GM18951 (cell line): ENCODE measurements around the gene ARPC5.

ENCODE experiments used
- POLR2A ChIP-seq: IDR thresholded peaks from 4 replicates; pipeline ENCODE4 v1.6.1; 2011; ENCODE audit warnings: mild to moderate bottlenecking; ENCODE audit not compliant: insufficient read length, insufficient read depth; ENCODE audit errors: extremely low read depth
- in situ Hi-C: fragments of 300-500 bp; cut with MboI; formaldehyde crosslinking; loops from one replicate; pipeline ENCODE4 v1.12.0; 2022; ENCODE audit warnings: low sequenced_read_pairs, mixed read lengths, inconsistent platforms; ENCODE audit not compliant: unreplicated experiment

The ARPC5 gene

DNA sequence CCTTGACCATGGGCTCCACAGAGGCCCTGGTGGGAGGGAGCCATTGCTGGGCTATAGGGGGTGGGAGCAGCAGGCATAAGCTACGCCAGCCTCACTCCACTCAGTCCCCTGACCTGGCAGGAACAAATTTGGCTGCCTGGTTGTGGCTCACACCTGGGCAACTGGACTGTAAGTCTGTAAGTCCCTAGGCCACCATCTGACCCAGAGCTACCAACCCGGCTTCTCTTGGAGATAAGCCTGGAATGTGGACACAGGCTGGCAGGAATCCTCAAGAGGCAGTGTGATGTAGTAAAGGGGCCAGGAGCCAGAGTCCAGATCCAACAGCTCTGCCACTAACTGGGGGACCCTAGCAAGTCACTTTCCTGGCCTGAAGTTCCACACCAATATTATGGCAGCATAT lies 56.7 kb downstream of the ARPC5 start:
- TF ChIP-seq POLR2A: no peak
- in situ Hi-C loops: no loop called here

DNA sequence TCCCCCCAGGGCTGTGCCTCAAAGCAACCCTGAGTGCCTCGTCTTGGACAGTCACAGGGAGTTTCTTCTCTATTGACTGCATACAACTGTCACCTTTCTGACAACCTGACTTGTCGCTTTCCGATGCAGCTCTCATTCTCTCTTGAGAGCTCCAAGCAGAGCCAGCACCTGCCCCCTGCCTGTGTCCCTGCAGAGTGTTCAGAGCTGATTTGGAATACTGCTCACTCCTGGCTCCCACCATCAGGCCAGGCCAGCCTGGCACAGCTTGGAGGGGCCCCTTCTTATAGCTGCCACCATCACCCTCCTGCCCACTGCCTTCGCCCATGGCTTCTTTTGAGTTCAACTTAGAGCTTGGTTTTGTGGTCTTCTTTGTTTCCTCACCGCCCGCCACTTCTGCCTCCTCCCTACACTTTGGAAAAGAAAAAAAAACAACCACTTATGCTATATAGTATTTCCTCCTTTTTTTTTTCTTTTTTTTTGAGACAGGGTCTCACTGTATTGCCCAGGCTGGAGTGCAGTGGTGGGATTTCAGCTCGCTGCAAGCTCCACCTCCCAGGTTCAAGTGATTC lies 57.6 kb downstream of the ARPC5 start:
- TF ChIP-seq POLR2A: no peak
- in situ Hi-C loops: no loop called here

DNA sequence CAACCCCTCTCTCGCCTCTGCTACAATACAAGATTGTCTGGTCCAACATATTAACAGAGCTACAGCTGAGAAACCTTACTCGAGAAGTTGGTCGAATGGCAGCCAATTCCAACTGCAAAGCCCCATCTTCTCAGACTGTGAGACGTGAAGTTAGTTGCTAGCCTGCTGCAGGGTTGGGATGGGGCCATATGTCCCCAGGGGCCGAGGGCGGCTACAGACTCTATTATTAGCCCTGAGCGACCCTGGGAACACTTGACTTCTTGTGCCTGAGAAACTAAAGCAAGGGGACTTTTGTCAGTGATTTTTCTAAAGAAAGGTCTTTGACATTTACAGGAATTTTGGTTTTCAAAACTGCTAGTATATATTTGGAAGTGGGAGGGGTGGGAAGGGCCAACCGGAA lies 59.0 kb downstream of the ARPC5 start:
- in situ Hi-C loops: no loop called here

DNA sequence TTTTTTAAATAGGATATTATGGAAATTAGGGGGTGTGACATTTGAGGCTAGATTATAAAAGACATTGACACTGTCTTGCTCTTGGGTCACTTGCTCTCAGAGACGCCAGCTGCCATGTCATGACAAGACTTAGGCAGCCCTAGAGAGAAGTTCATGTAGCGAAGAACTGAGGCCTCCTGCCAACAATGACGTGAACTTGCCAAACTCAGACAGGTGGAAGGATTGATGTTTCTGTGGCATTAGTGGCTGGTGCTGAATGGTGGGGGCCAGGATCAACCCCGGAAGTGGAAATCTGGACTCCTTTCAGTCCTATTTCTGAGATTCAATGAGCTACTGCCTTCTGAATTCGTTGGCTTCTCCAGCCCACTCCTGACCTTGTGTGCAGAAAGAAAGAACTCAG lies 60.0 kb downstream of the ARPC5 start:
- in situ Hi-C loops: no loop called here
- no peak for TF ChIP-seq POLR2A

More for the DNA sequence above, 59.0 kb downstream of the ARPC5 start:
- TF ChIP-seq POLR2A: no peak

DNA sequence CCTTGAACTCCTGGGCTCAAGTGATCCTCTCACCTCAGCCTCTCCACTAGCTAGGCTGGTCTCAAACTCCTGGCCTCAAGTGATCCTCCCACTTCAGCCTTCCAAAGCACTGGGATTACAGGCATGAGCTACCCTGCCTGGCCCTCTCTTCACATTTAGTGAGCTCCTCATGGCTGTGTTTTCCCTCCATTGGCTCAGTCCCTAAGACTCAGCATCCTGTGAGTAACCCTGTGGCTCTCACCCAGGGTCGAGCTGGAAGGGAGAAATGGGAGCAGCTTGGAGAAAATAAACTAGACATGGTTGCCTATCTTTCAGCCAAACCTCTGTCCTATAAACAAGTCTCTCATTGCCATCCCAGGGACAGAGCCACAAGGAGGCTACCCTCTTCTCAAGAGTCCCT lies 62.9 kb downstream of the ARPC5 start:
- in situ Hi-C loops: no loop called here
- TF ChIP-seq POLR2A: no peak

DNA sequence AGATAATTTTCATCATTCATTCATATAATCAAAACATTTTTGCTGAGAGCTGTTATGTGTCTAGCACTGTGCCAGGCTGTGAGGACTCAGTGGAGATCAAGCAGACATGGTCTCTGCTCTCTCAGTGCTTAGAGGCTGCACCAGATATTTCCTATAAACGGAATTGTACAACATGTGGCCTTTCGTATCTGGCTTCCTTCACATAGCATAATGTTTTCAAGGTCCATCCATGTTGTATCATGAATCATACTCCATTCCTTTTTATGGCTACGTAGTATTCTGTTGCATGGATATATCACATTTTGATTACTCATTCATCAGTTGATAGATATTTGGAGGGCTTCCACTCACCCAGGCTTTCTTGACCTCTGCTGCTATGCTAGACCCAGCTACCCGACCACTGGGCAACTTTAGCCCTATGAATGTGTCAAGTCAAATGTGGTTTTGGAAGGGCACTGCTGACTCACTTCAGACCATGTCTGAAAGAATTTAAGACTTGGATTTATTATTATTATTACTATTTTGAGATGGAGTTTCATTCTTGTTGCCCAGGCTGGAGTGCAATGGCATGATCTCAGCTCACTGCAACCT lies 63.8 kb downstream of the ARPC5 start:
- TF ChIP-seq POLR2A: no peak
- in situ Hi-C loops: no loop called here
